Globus pallidus (tissue), 1 donor: ENCODE measurements around the gene TBL1XR1.

ENCODE experiments used
- DNase-seq: peaks from one replicate; pipeline ENCODE4 v3.0.0-alpha.2; 2015; ENCODE audit warnings: low spot score

TBL1XR1 gene

DNA sequence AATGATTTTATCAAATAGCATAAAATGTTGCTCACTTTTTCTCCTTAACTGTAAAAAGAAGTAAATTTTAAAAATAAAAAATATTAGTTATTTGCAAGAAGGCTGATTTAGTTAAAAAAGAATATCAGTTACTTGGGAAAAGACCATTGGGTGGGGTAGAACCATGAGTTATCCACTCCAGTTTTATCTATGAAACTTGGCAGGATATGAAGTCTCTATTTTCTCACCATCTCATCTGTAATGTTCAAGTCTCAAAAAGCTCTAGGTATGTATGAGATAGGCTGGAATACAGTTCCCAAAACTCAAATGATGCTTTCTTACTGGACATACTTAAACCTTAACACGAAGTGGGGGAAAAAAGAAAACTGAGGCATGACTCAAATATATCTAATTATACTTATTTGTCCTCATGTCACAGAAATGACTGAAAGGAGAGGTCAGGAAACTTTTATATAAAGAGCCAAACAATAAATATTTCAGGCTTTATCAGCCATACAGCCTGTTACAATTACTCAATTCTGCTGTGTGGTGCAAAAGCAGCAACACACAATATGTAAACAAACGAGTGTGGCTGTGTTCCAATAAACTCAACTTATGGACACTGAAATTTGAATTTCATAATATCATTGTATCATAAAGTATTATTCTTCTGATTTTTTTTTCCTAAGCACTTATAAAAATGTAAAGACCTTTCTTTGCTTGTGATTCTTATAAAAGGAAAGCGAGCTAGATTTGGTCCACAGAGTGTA, 131.8 kb downstream of the TBL1XR1 start:
- DNase-seq = no peak

GRCh38 chr3:177062052-177062732, 135.1 kb downstream of the TBL1XR1 start:
- DNase-seq = no peak

- DNase-seq = no peak
Measured at GRCh38 chr3:177061369-177061768, 135.9 kb downstream of the TBL1XR1 start.

DNA sequence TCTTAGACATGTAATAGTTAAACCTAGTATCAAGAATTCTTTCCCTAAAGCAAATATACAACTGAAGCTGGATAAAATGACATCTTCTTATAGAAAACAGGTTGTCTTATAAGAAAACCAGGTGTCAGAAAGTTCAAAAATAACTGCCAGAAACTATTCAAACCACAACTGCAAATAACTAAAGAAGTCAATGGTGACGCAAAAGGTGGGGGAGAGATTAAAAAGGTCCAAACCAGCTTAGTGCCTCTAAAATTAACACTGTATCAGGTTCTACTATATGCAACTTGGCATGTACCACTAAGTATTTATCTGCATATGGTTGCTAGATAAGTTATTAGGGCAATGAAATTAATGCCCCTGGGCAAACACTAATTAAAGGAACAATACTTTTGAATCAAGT, 136.8 kb downstream of the TBL1XR1 start:
- no peak for DNase-seq

DNA sequence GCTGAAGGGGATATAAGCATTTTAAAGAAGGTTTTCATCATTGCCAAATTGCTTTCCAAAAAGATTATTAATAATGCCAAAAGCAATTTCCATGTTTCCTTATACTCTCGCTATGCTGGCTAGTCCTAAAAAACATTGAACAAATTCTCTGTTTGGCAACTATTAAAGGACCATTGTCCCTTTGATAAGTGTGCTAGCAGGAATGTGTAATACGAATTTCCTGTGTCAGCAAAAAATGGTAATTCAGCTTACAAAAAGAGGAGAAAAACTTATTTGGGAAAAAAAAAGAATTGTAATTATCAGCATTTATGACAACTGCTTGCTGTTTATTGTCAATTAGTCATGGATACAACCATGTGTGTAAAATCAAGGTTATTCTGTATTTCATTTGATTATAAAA, 138.6 kb downstream of the TBL1XR1 start:
- no peak for DNase-seq

DNA sequence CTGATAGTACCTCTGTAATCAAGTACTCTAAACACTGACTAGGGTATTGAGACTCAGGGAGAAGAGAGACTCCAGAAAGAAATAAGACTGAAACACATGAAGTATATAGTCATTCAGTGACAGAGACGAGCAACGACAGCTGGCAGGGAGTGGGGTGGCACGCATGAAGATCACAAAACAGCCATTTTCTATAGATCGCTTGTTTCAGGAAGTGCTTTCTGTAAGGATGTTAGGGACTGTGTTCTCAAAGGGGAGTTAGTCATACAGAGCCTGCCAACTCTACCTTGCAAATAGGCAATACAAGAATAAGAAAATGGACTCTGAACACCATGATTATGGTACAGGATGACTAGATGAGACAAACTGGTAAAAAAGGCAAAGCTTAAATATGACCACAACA, 139.5 kb downstream of the TBL1XR1 start:
- no peak for DNase-seq

- no peak for DNase-seq
Measured at GRCh38 chr3:177056927-177057326, 140.4 kb downstream of the TBL1XR1 start.

- no peak for DNase-seq
Measured at GRCh38 chr3:177055605-177056571, 141.4 kb downstream of the TBL1XR1 start.

GRCh38 chr3:177053107-177053506, 144.2 kb downstream of the TBL1XR1 start:
- DNase-seq = no peak

GRCh38 chr3:177051411-177051810, 145.9 kb downstream of the TBL1XR1 start:
- peak; percentile 87 for DNase-seq

DNA sequence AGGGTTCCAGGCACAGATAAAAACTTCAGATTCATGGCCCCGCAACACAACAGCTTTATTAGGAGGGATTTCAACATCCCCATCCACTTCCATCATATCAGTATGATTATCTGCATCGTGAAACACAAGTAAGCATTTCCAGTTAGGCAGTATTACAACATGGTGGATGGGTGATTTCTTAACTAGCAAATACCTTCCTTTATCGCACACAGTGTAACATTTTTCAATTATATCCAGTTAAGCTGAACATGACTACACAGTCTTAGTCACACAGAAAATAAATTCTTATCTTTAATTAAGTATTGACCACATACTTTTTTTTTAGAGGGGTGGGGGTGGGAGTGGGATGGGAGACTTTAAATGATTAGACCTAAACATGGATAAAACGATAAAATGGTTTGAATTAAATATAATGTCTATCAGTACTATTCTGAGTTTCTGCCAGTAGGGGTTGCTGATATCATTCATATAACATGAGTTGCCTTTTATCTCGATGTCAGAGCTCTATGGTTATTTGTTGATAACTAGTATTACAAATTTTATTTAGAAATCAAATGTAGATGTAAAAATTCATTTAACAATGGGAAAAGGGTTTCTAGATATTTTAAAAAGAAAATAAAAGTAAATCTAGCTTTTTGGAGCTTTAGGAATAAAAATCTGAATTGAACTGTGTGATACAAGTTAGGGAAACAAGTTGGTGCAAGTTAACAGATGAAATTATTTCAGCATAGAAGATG, 146.6 kb downstream of the TBL1XR1 start:
- DNase-seq = peak; percentile 80

- no peak for DNase-seq
Measured at GRCh38 chr3:177045767-177046166, 151.5 kb downstream of the TBL1XR1 start.

DNA sequence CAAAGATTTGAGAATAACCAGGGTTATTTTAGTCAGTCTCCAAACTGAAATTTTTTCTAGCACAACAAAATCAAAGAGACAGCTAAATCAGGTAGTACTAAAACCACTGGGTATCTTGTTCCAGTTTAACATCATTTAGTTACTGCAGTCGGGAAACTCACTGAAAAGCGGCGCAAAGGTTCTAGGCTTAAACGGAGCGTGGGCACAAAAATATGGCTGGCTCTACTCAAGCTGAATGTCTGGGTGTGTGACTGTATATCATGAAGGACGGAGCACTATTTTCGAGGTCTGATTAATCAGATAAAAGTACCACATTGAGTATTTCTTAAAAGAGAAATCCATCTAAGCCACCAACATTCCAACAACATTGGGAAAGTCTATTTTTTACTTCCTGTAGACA, 152.1 kb downstream of the TBL1XR1 start:
- no peak for DNase-seq

- DNase-seq = no peak
Measured at GRCh38 chr3:177041730-177042551, 155.3 kb downstream of the TBL1XR1 start.

- DNase-seq = peak; percentile 54
Measured at GRCh38 chr3:177041021-177041729, 156.1 kb downstream of the TBL1XR1 start.

DNA sequence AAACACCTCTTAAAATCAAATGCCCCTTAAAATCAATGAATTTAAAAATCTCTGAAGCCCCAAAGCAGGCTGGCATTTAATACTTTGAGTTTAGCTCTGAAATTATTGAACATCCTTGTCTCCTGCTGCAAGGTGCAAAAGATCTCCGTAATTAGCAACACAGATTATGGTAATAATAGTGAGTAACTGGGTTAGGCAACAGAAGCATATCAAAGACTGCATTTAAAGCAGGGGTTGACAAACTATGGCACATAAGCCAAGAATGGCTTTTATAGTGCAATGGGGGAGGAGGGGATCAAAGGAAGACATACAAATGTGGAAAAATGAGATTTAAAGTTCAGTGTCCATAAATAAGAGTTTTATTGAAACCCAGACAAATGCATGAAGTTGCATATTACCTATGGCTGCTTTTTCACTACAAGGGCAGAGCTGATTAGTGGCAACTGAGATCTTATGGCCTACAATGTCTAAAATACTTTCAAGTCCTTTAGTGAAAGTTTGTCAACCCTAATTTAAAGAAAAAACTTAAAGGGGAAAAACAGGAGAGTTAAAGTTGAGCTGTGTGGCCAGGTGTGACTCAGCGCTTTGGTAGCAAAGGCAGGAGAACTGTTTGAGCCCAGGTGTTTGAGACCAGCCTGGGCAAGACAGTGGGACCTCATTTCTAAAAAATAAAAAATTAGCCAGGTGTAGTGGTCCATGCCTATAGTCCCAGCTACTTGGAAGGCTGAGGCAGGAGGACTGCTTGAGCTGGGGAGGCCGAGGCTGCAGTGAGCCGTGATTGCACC, 157.6 kb downstream of the TBL1XR1 start:
- no peak for DNase-seq

DNA sequence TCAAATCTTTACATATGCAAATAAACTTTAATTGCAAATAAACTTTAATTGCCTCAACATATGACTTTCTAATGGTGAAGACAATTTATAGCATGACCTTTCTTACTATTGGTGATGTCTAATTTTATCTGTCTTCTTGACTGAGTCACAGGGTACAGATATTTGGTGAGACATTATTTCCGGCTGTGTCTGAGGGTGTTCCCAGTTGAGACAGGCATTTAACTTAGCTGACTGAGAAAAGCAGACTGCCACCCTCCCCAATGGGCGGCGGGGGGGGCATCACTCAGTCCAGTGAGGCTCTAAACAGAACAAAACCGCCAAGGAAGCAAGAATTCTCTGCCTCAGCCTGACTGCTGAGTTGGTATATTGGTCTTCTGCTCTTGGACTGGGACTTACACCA, 160.0 kb downstream of the TBL1XR1 start:
- DNase-seq = no peak

- no peak for DNase-seq
Measured at GRCh38 chr3:177035676-177036075, 161.6 kb downstream of the TBL1XR1 start.

- DNase-seq = no peak
Measured at GRCh38 chr3:177034832-177035475, 162.3 kb downstream of the TBL1XR1 start.
